Small intestine (tissue), 16 donors: ENCODE results near the gene IL6R. TPM values are rescaled to one million over a fixed set of nuclear protein-coding genes. Genes with fewer than 3 reads are reported as not detected.
"Not testable (repeated sequence)": the region's sequence is repeated elsewhere in the genome, so short reads cannot be mapped to it uniquely, and the experiment has no call there.

Experiments used
- DNase-seq, 2 donors: peaks; one replicate each; pipeline versions ENCODE4 v3.0.0 to v3.0.0-alpha.2; 2013
- FAIRE-seq: peaks from 2 replicates; lab custom pipeline; 2012; peaks lifted over from hg19 to GRCh38; lab: Jason Lieb, UNC
- H3K27ac ChIP-seq, 3 donors: one replicate each; pipeline ENCODE4 v1.5.1; 2013; ENCODE audit warnings: low read length in 2 of 3, mild to moderate bottlenecking in 2 of 3, control low read depth in 1 of 3, inconsistent platforms in 1 of 3, low read depth in 1 of 3, moderate library complexity in 1 of 3
- H3K27me3 ChIP-seq, 3 donors: one replicate each; pipeline ENCODE4 v1.6.1; 2013; ENCODE audit warnings: low read length in 3 of 3, inconsistent platforms in 1 of 3; ENCODE audit not compliant: control insufficient read depth in 3 of 3, insufficient read depth in 3 of 3
- H3K36me3 ChIP-seq, 3 donors: one replicate each; pipeline ENCODE4 v1.6.1; 2013; ENCODE audit warnings: low read length in 3 of 3, inconsistent platforms in 1 of 3, low read depth in 1 of 3, mild to moderate bottlenecking in 1 of 3, moderate library complexity in 1 of 3; ENCODE audit not compliant: control insufficient read depth in 3 of 3, insufficient read depth in 2 of 3
- H3K4me1 ChIP-seq, 3 donors: one replicate each; pipeline ENCODE4 v1.6.1; 2013; ENCODE audit warnings: low read length in 2 of 3, inconsistent platforms in 1 of 3, low read depth in 1 of 3, mild to moderate bottlenecking in 1 of 3, moderate library complexity in 1 of 3; ENCODE audit not compliant: control insufficient read depth in 3 of 3, insufficient read depth in 2 of 3
- H3K4me3 ChIP-seq, 3 donors: one replicate each; pipeline ENCODE4 v1.5.1; 2013; ENCODE audit warnings: low read length in 3 of 3, control low read depth in 1 of 3, inconsistent platforms in 1 of 3, low read depth in 1 of 3, mild to moderate bottlenecking in 1 of 3, moderate library complexity in 1 of 3
- H3K9me3 ChIP-seq, 2 donors: one replicate each; pipeline ENCODE4 v1.6.1; 2013; ENCODE audit warnings: low read depth in 1 of 2, low read length in 1 of 2; ENCODE audit not compliant: control insufficient read depth in 2 of 2, insufficient read depth in 1 of 2
- WGBS, 3 donors: extraction: QIAGEN DNeasy Blood & Tissue Kit; methylation state at CpG; one replicate each; pipeline ENCODE4 v1.1.7; 2013; 5-methylcytosine and 5-hydroxymethylcytosine counted together
- long read RNA-seq, 10 donors: transcript quantifications; one replicate each; lab custom pipeline, GENCODE V29; 2026
- polyA plus RNA-seq, 4 donors: library from polyadenylated mRNA; stranded (reverse) in 3 of 4; unstranded in 1 of 4; fragments of 200-250 nt in 3 of 4; fragments of 120-200 nt in 1 of 4; gene quantifications; one replicate each; pipeline versions ENCODE4 v1.2.1 to v1.2.3, GENCODE V29; 2013
- donor health status: healthy with polysubstance abuse.
- donor health status: control.
- donor health status: control.
- donor health status: Bipolar disorder and iron deficiency.
- donor health status: healthy.

IL6R gene
- polyA plus RNA-seq: 10 to 100 TPM in 3 of 4 donors, 1 to 10 TPM in 1; 8.8 to 21.2 (median 11.2) TPM
- long read RNA-seq, donor 1: 0 reads
- long read RNA-seq, donor 2, full-length matches to known transcripts: 1 of 1 reads
- long read RNA-seq, donor 2, partial matches to known transcripts: 0 of 1 reads
- long read RNA-seq, donor 2, other reads (novel, unspliced or antisense): 0 of 1 reads
- long read RNA-seq, donor 3: 0 reads
- long read RNA-seq, donor 4: 0 reads
- long read RNA-seq, donor 5: 0 reads
- long read RNA-seq, donor 6: 0 reads
- long read RNA-seq, donor 7: 0 reads
- long read RNA-seq, donor 8: 0 reads
- long read RNA-seq, donor 9: 0 reads
- long read RNA-seq, donor 10: 0 reads

GRCh38 chr1:154404984-154405746, at the start of gene IL6R:
TSS of gene IL6R (plus strand) at chr1:154405343. CDS start at chr1:154405630, 287 bp downstream.
- FAIRE-seq: no peak
- Histone ChIP-seq H3K27me3 (peaks cover 0 to 70% (median 0%) of the 10 kb centered on the region in 3 donors), H3K27ac (peak within 1 kb of the TSS in 2 of 3 donors; percentile 92 to 94), H3K4me3 (peak within 1 kb of the TSS; percentile 45 to 88 (median 58)), H3K9me3 (no peaks in the 10 kb centered on the region), H3K4me1 (peaks cover 4 to 16% (median 16%) of the 10 kb centered on the region in 3 donors), H3K36me3 (no peaks in the 10 kb centered on the region)
- peak; percentile 93 to 94 for DNase-seq
- WGBS, 3 donors: 0% methylated on average over 60 to 66 of the region's 66 CpGs

GRCh38 chr1:154358519-154358918, 46.6 kb upstream of the IL6R start:
- FAIRE-seq (no peak), DNase-seq (no peak)
- Histone ChIP-seq H3K27ac (no peak overlapping the region), H3K27me3 (no peaks in the 10 kb centered on the region), H3K36me3 (no peaks in the 10 kb centered on the region), H3K9me3 (no peaks in the 10 kb centered on the region), H3K4me3 (no peak overlapping the region), H3K4me1 (peaks cover 0 to 2% (median 2%) of the 10 kb centered on the region in 3 donors)
- 91 to 93% (median 92%) methylated on average over 8 of the region's 8 CpGs for WGBS, 3 donors

- no peaks in the 10 kb centered on the region for H3K4me1 ChIP-seq
Observed at GRCh38 chr1:154360288-154360687, 44.9 kb upstream of the IL6R start.

GRCh38 chr1:154360881-154361280, 44.3 kb upstream of the IL6R start:
- H3K9me3 ChIP-seq, H3K4me3 ChIP-seq, DNase-seq, H3K36me3 ChIP-seq, H3K4me1 ChIP-seq, FAIRE-seq, H3K27ac ChIP-seq, H3K27me3 ChIP-seq: not testable (repeated sequence)
- 84 to 97% (median 94%) methylated on average over 5 of the region's 5 CpGs for WGBS, 3 donors

More at GRCh38 chr1:154360288-154360687, 44.9 kb upstream of the IL6R start:
- Histone ChIP-seq H3K27me3 (no peaks in the 10 kb centered on the region), H3K9me3 (no peaks in the 10 kb centered on the region), H3K36me3 (no peaks in the 10 kb centered on the region), H3K27ac (no peak overlapping the region), H3K4me3 (no peak overlapping the region)
- DNase-seq: no peak
- FAIRE-seq: no peak

DNA sequence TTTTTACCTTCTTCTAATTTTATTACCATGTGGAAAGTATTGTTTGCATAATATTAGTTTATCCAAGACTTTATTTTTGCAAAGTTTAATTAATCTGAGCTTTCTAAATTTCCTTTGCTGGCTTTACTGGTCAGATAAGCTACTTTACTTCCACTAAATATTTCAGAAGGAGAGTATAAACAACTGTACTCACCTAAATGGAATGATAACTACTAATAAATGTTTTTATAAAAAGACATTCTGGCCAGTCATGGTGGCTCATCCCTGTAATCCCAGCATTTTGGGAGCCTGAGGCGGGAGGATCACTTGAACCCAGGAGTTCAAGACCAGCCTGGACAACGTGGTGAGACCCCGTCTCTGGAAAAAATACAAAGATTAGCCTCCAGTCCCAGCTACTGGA, 43.8 kb upstream of the IL6R start:
- DNase-seq (no peak), FAIRE-seq (no peak)
- no peak overlapping the region for H3K27ac ChIP-seq
- no peaks in the 10 kb centered on the region for H3K27me3 ChIP-seq
- 59 to 72% (median 67%) methylated on average over 3 of the region's 3 CpGs for WGBS, 3 donors
- no peaks in the 10 kb centered on the region for H3K9me3 ChIP-seq
- H3K36me3 ChIP-seq: no peaks in the 10 kb centered on the region
- no peak overlapping the region for H3K4me3 ChIP-seq
- no peaks in the 10 kb centered on the region for H3K4me1 ChIP-seq

DNA sequence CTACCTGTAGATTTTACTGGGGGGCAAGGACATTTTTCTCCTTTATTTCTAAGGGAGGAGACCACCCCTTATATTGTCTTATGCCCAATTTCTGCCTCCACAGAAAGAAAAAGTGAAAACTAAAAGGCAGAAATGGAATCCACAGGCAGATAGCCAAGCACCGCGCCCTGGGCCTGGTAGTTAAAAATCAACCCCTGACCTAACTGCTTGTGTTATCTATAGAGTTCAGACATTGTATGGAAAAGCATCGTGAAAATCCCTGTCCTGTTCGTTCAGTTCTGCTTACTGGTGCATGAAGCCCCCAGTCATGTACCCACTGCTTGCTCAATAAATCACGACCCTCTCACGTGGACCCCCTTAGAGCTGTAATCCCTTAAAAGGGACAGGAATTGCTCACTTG, 33.7 kb upstream of the IL6R start:
- H3K27ac ChIP-seq: peak overlapping the region in 1 of 3 donors; percentile 31
- no peak overlapping the region for H3K4me3 ChIP-seq
- H3K9me3 ChIP-seq: no peaks in the 10 kb centered on the region
- no peak for FAIRE-seq
- peak in 1 of 2 donors; percentile 67 for DNase-seq
- H3K4me1 ChIP-seq: no peaks in the 10 kb centered on the region
- no peaks in the 10 kb centered on the region for H3K27me3 ChIP-seq
- H3K36me3 ChIP-seq: no peaks in the 10 kb centered on the region
- 29 to 66% (median 39%) methylated on average over 6 of the region's 6 CpGs for WGBS, 3 donors

- WGBS, 3 donors: 70 to 71% (median 70%) methylated on average over 7 of the region's 7 CpGs
- H3K4me3 ChIP-seq, DNase-seq, H3K27me3 ChIP-seq, H3K4me1 ChIP-seq, H3K27ac ChIP-seq, FAIRE-seq, H3K9me3 ChIP-seq, H3K36me3 ChIP-seq: not testable (repeated sequence)
Observed at GRCh38 chr1:154373777-154374357, 31.3 kb upstream of the IL6R start.

- FAIRE-seq (no peak), DNase-seq (no peak)
- WGBS, 3 donors: 86 to 94% (median 92%) methylated on average over 16 of the region's 16 CpGs
Observed at GRCh38 chr1:154379301-154379700, 25.8 kb upstream of the IL6R start.

More at GRCh38 chr1:154379301-154379700, 25.8 kb upstream of the IL6R start:
- Histone ChIP-seq H3K27me3 (peaks cover 0 to 2% (median 0%) of the 10 kb centered on the region in 3 donors), H3K4me3 (no peak overlapping the region), H3K36me3 (no peaks in the 10 kb centered on the region), H3K27ac (no peak overlapping the region), H3K9me3 (peaks cover 0 to 4% of the 10 kb centered on the region in 2 donors), H3K4me1 (no peaks in the 10 kb centered on the region)
